Measurements from ENCODE around the gene BCR.

BCR gene

GRCh38 chr22:23230348-23231068 is 50.2 kb downstream of the BCR start:
- DNase-seq (ENCODE audit: low read depth in 3 of 3) = no peak

- no peak for DNase-seq (ENCODE audit: low read depth in 3 of 3)
Measured at GRCh38 chr22:23231471-23232093, 51.3 kb downstream of the BCR start.

DNA sequence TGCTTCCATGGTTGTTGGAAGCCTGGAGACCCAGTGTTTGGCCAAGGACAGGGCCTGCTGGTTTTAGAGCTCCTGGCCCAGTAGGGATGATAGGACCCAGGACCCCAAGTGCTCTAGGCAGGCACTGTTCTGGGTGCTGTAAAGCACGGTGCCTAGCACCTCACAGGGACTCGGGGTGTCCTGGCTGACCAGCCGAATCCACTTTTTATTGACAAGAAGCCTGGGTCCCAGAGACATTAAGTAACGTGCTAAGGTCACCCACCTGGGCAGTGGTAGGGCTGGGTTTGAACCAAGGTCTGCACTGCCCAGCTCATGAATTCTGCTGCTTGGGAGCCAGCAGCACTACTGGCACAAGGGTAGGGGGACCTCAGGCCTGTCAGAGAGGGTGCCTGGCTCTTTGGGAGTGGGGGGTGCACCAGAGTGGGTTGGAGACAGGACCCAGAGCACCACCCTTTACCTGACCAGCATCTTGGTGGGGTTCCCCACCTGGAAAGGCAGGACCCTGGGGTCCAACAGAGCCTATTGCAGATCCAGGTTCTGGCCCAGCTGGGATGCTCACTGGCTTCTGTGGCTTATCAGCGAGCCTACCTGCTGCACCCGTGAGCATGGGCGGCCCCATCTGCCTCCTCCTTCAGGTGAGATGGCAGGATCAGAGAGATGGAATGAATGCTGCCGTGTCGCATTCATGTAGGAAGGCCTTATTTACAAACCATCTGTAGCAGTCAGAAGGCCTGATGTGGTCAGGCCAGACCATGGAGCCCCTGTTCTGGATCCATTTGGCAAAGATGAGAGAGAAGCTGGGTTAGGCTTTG is 52.0 kb downstream of the BCR start:
- no peak for DNase-seq (ENCODE audit: low read depth in 3 of 3)

DNA sequence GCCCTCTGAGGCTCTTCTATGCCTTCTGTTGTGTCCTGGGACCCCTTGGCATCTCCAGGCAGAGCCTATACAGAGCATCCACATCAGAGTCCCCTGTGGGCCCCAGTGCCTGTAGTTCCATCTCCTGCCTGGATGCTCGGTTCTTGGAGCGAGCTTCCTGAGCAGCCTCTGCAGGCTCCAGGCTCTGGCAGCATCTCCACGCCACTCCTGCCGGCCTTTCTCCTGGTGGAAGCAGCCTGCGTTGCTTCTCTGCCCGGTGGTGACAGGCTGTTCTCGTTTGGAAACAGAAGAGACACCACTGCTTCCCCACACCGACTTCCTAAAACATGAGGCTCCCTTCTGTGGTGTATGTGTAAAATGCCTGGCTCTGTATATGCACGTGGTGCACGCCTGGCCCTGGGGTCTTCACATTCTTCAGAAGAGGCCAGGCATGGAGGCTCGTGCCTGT is 52.8 kb downstream of the BCR start:
- no peak for DNase-seq (ENCODE audit: low read depth in 3 of 3)

- DNase-seq (ENCODE audit: low read depth in 3 of 3) = no peak
Measured at GRCh38 chr22:23233752-23234408, 53.6 kb downstream of the BCR start.

GRCh38 chr22:23234409-23235161 is 54.3 kb downstream of the BCR start:
- DNase-seq (ENCODE audit: low read depth in 3 of 3) = no peak

GRCh38 chr22:23235425-23235824 is 55.1 kb downstream of the BCR start:
- DNase-seq (ENCODE audit: low read depth in 3 of 3) = no peak

DNA sequence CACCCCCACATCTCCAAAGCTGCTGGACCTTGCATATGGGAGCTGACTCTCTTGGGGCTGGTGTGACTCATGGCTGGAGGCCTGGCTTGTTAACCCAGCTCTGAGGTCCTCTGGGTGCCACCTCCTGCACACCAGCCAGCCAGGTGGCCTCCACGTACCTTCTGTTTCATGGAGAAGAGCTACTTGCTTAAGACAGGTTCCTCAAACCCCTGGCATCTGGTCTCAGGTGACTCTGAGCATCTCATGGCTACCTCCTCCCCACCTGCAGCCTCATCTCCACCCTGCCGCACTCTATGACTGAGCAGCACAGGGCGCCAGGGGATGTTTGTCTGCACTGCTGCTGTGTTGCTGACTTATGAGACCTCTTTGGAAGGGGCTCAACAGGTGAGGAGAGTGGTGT is 55.7 kb downstream of the BCR start:
- DNase-seq (ENCODE audit: low read depth in 3 of 3) = no peak

DNA sequence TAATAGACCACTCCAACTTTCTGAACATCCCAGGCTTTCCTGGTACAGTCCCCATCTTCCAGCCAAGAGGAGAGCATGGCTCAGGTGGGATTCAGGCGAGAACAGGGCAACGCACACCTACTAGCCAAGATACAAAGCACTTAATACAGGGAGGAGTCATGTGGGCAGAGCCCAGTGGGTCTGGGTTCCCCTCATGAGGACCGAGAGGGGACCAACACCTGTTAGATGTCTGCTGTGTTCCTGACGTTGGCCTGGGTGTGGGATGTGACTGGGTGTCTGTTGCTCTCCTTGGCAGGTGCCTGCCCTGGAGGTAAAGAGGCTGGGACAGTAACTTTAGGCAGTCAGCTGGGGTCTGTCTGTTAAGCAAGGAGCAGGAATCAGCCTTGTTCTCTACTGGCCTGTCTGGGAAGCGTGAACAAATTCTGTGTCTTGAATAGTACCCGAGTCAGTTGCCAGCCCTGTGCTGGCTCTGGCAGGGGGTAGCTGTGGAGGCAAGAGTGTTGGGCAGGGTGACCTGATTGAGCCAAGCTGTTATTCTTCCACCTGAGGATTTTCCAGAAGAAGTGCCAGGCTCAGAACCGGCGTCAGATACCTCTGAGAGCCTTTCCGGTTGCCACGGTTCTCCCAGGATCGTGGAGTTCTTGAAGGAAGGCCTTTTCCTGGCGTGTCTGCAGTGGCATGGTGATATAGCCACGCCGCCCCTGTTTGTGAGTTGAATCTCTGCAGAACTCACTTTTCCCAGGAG is 56.3 kb downstream of the BCR start:
- no peak for DNase-seq (ENCODE audit: low read depth in 3 of 3)

GRCh38 chr22:23237201-23237798 is 57.0 kb downstream of the BCR start:
- DNase-seq (ENCODE audit: low read depth in 3 of 3) = no peak

DNA sequence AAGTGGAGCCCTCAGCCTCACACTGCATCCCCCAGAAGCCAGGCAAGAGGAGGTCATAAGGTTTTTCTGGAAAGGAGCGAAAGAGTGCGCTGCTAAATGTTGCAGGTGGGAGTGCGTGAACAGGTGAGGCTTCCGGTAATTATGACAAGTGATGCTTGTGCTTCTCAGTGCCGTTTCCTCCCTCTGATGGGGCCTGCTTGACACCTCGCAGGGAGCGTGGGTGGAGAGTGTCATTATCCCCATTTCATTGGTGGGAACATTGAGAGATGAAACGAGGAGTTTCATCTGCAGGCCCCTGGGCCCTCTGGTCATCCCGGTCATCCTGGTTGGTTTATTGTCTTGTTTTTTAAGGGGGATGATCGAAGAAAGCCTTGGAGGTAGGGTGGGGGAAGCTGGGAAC is 57.5 kb downstream of the BCR start:
- peak in 2 of 3 experiments; percentile 31 to 40 for DNase-seq (ENCODE audit: low read depth in 3 of 3)

- DNase-seq (ENCODE audit: low read depth in 3 of 3) = no peak
Measured at GRCh38 chr22:23238707-23239106, 58.4 kb downstream of the BCR start.

DNA sequence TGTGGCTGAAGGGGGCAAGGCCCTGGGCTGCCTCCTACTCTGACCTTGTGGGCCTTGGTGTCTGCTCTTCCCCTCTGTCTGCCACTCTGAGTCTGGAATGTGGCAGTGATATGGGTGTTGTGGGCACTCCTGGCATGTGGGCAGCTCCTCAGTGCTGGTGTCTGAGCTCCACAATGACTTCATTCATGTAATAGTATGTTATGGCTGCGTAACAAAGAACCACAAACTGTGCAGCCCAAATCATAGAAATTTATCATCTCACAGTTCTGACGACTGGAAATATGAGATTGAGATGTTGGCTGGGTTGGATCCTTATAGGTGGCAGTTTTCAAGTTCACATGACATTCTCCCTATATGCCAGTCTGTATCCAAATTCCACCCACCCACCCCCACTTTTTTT is 59.1 kb downstream of the BCR start:
- DNase-seq (ENCODE audit: low read depth in 3 of 3) = no peak

- no peak for DNase-seq (ENCODE audit: low read depth in 3 of 3)
Measured at GRCh38 chr22:23240639-23241389, 60.5 kb downstream of the BCR start.

DNA sequence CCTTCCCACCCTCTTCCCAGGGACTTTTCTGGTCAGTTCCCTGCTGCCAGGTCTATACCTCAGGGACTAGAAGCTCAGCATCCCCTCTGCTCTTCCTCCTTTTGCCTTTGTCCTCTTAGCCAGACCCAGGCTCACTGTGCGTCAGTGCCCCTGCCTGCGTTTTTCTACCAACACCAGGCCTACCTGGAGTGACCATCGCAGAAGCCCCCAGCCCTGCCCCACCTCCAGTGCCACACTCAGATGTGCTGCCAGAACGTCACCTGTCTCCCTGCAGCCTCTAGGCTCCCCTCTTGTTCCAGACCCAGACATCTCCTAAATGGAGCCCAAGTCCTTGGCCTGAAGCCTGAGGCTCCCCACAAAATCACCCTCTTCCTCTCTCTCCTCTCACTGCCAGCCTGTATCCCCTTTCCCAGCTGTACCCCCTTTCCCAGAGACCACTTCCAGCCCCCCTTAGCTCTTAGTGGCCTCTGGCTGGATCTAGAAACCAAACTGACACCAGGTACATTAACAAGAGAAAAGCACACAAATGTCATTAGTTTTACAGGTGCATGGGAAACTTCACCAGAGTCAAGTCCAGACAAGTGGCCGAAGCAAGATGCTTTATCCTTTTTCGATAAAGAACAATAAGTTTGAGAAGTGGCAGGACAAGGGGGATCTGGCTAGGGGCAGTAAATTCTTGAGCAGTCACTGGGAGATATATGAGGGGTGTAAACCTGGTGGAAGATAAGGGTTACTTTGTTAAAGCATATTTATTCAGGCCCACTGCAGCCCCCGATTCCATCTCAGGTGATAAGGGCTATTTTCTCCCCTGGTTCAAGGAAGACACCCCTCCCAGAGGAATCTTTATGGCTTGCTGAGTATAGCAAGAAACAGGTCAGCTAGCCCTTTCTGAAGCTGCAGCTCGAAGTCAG is 61.5 kb downstream of the BCR start:
- no peak for DNase-seq (ENCODE audit: low read depth in 3 of 3)

DNA sequence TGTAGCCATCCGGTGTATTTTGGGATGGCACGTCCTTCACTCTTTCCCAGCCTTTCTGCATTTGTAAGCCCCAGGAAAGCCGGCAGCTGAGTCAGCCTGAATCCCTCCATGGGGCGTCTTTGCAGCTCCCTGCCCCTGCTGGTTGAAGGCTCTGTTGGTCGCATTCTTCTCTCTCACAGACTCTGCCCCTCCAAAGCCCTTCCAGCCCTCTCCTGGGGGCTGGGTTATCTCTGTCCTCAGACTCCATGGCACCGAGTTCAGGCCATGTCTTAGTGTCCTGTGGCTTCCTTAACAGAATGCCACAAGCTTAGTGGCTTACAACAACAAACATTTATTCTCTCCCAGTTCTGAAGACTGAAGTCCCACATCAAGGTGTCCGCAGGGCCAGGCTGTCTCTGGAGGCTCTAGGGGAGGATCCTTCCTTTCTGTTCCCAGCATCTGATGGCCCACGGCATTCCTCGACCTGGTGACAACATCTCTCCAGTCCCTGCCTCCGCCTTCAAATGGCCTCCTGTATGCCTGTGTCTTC is 62.2 kb downstream of the BCR start:
- DNase-seq (ENCODE audit: low read depth in 3 of 3) = no peak

DNA sequence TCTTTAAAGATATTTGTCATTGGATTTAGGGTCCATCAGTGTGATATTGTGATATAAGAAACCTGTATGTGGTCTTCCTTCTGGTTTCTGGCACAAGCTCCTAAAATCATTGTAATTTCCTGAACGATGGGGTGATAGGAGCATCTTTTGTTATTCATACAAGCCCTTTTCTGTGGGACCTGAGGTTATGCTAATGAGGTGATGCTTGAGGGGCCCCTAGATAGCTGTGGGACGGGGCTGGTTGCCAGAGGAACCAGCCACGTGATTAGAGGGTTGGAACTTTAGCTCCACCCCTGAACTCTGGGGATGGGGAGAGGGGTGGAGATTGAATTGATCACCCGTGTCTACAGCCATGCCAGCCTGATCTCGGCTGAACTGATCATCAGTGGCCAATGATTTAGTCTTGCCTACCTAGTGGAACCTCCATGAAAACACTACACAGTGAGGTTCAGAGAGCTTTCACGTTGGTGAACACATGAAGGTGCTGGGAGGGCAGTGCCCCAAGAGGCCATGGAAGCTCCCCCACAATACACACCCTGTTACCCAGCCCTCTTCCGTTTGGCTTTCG is 62.8 kb downstream of the BCR start:
- DNase-seq (ENCODE audit: low read depth in 3 of 3) = peak; percentile 30 to 55 (median 54)
